GM18517 (cell line): ENCODE data around the gene SAMD8.
A peak's percentile ranks its signal among the peaks of the same experiment; 100 is the strongest.
"Not testable (repeated sequence)": the region's sequence is repeated elsewhere in the genome, so short reads cannot be mapped to it uniquely, and the experiment has no call there.

ENCODE experiments used
- ATAC-seq: cut with Tn5 transposase; IDR thresholded peaks from one replicate; pipeline ENCODE4 v1.9.1; 2021; ENCODE audit warnings: mild to moderate bottlenecking, moderate library complexity; ENCODE audit not compliant: unreplicated experiment

SAMD8 gene

DNA sequence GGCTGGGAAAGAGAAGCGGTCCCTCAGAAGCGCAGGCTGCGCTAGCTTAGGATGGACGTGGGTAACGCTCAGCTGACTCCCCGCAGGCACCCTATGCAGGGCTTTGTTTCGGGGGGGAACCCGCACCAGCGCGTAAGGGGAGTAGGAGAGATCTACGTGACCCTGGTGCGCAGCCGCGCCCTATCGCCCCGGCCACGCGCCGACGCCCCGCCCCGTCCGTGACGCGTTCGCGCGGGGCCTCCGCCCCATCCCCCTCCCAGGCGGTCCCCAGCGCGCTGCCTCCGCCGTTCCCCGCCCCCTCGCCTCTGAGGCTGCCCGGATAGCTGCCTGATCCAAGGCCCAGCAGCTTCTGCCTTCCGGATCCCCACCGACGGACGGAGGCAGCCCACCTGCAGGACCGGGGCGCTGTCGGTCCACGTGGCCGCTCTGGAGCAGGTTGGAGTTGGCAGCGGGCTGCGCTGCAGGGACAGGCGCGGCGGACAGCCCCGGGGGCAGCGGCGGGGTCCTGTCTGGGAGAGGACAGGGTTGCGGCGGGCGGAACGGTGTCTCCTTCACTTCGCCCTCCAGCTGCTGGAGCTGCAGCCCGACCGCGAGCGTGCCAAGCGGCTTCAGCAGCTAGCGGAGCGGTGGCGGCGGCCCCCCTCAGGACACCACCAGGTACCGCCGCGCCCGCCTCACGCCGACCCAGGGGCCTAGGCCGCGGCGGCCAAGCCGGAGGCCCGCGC lies 99.0 kb downstream of the SAMD8 start, which contains the start of gene VDAC2:
TSS of gene VDAC2 (plus strand) at position 515 of the 725 bp plus-strand sequence. CDS start 363 bp downstream, outside the sequence.
- peak; percentile 77 for ATAC-seq

DNA sequence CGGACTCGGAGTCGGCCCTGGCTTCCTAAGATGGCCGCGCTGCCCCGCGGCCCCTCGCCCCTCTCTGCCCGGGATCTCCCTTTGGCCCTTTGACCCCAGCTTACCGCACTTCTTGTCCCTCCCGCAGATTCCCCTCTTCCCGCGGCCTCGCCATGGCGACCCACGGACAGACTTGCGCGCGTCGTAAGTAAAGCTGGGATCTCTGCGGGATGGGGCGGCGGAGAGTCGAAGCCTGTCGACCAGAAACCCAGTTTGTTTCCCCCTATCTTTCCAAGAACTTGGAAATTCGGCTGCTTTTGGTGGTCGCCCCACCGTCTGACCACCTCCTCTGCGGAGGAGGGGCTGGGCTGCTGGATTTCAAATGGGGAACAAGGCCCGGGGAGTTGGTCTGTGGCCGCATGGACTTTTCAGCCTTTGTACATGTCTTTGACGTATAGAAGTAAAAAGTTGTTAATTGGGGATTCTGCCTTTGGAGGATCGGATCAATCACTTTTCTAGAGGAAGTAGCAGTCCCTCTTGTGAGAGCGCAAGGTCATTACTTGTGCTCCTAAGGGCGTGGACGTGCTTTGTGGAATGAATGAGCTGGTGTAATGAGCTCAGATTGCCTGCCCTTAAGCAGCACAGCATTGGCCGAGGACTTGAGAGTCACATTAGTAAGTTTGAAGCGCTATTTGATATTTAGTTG lies 99.7 kb downstream of the SAMD8 start:
- no peak for ATAC-seq

- no peak for ATAC-seq
Observed at GRCh38 chr10:75212343-75212742, 100.9 kb downstream of the SAMD8 start.

- ATAC-seq, result no peak
Observed at GRCh38 chr10:75220274-75220673, 108.8 kb downstream of the SAMD8 start.

- ATAC-seq, result not testable (repeated sequence)
Observed at GRCh38 chr10:75221492-75221891, 110.0 kb downstream of the SAMD8 start.

GRCh38 chr10:75223507-75223906 lies 112.1 kb downstream of the SAMD8 start:
- no peak for ATAC-seq

DNA sequence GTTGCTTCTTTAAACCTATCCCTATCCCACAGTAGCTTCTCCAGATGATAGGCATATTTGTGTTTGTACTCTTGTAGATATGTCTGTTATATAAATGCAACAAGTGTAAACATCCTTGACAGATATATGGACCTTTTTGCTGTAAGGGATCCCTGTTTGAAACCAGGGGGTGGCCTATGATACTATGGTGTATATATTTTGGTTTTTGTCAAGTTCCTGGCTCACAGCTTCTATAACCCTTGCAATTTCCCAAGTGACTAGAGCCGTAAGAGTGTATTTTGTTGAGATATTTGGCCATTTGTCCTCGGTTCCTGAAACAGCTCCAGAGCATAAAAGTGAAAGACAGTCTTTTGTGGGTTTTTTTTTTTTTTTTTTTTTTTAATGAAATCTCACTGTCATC lies 114.6 kb downstream of the SAMD8 start:
- no peak for ATAC-seq

GRCh38 chr10:75226656-75227055 lies 115.2 kb downstream of the SAMD8 start:
- ATAC-seq, result no peak

DNA sequence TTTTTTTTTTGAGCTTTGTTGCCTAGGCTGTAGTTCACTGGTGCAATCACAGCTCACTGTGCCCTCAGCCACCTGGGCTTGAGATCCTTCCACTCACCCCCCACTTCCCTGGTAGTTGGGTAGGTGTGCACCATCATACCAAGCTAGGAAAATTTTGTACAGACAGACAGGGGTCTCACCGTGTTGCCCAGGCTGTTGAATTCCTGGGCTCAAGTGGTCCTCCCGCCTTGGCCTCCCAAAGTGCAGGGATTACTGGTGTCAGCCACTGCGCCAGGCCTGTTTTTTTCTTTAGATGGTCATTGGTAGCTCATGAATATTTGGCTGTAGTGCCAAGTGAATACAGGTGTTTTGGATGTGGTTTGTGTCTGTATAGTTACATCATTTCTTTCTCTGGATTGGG lies 116.8 kb downstream of the SAMD8 start:
- ATAC-seq, result no peak

DNA sequence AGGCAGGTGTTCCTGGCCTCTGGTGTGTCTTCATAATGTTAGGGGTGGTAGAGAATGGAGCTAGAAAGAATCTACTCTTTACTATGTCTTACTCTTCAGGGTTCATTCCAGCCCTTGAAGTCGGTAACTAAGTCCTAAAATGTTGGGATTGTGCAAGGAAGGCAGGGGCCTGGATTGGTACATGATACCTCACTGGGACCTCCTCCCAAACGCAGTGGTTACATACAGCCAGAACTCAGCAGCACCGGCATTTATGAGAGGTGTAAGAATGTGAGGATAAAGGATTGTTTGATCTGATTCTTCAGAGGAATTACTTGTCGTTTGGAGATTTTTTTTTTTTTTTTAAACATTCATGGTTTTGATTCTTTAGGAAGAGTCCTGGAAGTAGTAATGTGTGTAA lies 117.4 kb downstream of the SAMD8 start:
- no peak for ATAC-seq

- ATAC-seq, result no peak
Observed at GRCh38 chr10:75229971-75230370, 118.5 kb downstream of the SAMD8 start.

DNA sequence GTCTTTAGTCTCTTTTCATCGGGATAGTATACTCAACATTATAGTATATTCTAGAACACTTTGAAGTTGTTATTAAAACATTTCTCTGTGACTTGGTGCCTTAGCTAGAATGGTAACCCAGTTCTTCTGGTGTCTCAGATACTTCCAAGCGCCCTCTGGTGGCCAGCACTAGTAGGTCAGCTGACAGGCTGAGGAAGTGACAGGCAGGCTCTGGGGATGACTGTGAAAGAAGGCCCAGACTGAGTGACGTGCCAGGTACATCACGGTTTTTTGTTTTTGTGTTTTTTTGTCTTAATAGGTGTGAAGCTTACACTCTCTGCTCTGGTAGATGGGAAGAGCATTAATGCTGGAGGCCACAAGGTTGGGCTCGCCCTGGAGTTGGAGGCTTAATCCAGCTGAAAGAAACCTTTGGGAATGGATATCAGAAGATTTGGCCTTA lies 119.2 kb downstream of the SAMD8 start:
- peak; percentile 49 for ATAC-seq
